CD4-positive, alpha-beta T cell treated with Interferon gamma for 1 hour (primary cell): ENCODE results near the gene DNAJA1.
"Not testable (repeated sequence)": the region's sequence is repeated elsewhere in the genome, so short reads cannot be mapped to it uniquely, and the experiment has no call there.

Source experiments
- DNase-seq: peaks from one replicate; pipeline ENCODE4 v3.0.0-alpha.2; 2020

DNAJA1 gene

GRCh38 chr9:33082538-33083326 lies 57.7 kb downstream of the DNAJA1 start:
- DNase-seq = no peak

DNA sequence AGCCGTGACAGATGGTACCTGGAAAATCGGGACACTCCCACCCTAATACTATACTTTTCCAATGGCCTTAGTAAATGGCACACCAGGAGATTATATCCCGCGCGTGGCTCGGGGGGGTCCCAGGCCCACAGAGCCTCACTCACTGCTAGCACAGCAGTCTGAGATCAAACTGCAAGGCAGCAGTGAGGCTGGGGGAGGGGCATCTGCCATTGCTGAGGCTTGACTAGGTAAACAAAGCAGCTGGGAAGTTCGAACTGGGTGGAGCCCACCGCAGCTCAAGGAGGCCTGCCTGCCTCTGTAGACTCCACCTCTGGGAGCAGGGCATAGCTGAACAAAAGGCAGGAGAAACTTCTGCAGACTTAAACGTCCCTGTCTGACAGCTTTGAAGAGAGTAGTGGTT lies 60.6 kb downstream of the DNAJA1 start:
- DNase-seq = not testable (repeated sequence)
